SIG-M5 treated with dmso at 0.1 percent for 504 hours (cell line): ENCODE results near the gene CATSPERD.
"Not testable (repeated sequence)": the region's sequence is repeated elsewhere in the genome, so short reads cannot be mapped to it uniquely, and the experiment has no call there.

Experiments used
- DNase-seq: peaks from one replicate; lab custom pipeline; 2025; ENCODE audit not compliant: unreplicated experiment; lab: John Stamatoyannopoulos, UW

Gene CATSPERD

DNA sequence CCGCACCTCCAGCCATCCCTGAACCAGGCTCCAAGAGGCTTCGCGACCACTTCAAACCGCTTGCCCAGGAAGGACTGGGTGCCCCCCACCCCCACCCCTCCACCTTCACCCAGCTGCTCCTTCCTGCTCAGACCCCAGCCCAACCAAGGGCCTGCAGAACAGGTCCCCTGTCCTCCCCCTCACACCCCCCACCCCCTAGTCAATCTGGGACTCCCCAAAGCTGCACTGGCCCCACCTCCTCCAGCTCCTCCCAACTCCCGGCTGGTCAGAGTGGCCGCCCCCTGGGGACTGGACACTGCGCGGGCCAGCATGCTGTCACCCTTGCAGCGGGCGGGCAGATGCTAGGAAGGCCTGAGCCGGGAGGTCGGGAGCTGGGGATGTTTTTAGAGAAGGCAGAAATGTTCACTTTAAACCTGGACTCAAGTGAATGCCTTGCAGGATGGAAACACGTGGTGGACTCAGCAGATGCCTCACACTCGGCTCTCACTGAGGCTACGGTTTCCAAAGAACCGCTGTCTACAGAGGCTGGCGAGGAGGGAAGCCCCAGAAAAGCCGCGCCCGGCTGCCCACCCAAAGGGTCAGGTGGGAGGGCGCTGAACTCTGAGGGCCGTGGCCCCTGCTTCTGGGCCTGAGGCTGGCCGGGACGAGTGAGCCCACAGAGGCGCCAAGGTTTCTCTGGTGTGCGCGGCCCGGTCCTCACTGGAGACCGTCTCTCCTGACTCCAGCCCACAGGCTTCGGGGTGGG, 22.4 kb upstream of the CATSPERD start:
- no peak for DNase-seq

DNA sequence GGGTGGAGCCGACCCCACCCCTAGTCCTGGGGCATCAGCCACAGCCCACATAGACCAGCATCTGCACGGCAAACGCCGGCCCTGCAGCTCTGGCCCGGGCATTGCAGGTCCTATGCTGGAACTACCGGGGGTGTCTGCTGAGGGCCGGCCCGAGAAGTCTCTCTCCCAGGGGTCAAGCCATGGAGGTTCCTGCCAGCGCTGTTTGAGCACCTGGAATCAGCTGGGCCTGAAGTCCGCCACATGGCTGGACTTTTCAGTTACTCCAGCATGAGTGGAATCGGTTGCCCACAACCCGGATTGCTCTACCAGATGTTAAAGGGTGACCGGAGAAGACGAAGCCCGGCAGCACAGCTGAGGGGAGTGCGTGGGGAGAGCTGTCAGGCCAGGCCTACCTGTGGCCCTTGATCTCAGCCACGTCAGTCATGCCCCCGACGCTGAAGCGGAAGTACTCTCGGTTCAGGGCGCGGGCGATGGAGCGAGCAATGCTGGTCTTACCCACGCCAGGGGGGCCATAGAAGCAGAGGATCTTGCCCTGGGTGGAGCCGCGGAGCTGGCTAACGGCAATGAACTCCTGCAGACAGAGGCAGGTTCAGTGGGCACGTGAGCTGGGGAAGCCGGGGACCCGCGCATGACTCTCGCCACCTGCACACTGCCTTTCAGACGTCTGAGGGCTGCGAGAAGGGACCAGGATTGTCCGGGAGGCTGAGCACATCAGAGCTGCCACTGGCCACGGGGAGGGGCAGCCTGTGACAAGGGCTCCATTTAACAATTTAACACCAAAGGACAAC, 21.6 kb upstream of the CATSPERD start:
- DNase-seq, result no peak

DNA sequence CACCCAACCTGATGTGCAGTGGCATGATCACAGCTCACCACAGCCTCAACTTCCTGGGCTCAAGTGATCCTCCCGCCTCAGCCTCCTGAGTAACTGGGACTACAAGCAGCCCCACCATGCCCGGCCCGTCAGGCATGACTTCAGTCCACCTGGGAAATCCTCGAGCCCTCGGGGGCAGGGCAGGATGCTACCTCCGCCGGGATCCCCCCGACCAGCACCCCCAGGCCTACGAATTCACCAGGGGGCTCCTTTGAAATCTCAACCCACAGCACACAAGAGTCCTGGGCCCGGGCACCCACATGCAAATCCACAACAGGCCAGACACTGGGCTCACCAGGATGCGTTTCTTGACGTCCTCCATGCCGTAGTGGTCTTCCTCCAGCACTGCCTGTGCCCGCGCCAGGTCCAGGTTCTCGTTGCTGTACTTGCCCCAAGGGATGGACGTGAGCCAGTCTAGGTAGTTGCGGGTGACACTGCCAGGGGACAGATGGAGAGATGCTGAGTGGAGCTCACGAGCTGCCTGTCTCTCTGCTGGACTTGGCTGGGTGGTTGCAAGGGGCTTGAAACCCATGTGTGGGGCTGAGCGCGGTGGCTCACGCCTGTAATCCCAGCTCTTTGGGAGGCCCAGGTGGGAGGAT, 19.9 kb upstream of the CATSPERD start:
- no peak for DNase-seq

DNA sequence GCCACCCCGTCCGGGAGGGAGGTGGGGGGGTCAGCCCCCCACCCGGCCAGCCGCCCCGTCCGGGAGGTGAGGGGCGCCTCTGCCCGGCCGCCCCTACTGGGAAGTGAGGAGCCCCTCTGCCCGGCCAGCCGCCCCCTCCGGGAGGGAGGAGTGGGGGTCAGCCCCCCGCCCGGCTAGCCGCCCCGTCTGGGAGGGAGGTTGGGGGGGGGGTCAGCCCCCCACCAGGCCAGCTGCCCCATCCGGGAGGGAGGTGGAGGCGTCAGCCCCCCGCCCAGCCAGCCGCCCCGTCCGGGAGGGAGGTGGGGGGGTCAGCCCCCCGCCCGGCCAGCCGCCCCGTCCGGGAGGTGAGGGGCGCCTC, 18.4 kb upstream of the CATSPERD start:
- DNase-seq, result not testable (repeated sequence)

DNA sequence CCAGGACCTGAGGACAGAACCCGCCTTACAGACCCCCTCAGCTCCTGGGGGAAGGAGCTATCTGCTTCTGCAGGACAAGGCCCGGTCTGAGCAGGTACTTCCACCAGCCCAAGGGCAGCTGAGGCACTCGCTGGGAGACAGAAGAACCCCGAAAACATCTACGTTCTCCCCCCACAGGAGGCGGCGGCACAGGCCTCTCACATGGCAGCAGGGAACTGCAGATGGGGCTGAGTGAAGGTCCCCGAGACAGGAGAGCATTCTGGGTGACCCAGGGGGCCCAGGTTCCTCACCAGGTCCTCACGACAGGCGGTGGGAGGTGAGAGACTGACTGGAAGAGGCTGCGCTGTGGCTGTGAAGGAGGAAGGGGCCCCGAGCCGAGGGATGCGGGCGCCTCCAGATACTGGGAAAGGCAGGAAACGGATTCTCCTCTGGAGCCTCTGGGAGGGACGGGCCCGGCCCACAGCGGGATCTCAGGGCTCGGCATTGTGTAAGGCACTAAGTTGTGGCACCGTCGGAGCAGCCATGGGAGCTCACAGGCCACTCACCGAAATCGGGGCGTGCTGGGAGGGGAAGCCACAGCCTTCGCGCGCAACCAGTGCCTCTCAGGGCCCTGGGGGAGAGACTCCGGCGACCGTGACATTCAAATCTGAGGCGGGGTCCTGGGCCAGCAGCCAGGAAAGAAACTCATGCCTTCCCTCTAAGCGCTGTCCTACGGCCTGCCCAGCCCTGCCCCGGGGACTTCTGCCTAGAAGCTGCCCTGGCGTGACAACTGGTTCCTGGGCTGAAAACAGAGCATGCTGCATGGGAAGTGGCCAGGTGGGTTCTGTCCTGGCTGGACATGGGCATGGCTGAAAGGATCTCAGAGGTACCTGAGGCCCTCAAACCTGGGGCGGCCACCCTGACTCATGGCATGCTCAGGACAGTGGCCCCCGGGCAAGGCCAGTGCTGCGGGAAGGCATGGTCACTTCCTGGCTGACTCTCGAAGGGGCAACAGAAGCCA, 16.3 kb upstream of the CATSPERD start:
- no peak for DNase-seq

DNA sequence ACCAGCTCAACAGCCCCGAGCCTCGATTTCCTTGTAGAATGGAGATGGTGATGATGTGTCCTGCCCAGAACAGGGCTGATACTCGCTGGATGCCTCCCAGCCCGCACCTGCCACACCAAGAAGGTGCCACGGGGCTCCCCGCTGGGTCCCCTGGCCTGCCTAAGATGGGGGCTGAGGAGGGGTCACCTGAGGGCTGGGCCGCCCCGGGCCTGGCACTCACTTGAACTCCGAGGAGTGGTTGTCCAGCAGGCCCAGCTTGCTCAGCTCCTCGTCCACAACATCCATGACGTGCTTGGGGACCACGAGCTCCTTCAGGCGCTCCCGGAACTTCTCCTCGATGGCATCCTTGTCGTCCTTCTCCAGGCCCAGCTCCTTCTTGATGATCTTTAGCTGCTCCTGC, 14.9 kb upstream of the CATSPERD start:
- DNase-seq, result no peak

DNA sequence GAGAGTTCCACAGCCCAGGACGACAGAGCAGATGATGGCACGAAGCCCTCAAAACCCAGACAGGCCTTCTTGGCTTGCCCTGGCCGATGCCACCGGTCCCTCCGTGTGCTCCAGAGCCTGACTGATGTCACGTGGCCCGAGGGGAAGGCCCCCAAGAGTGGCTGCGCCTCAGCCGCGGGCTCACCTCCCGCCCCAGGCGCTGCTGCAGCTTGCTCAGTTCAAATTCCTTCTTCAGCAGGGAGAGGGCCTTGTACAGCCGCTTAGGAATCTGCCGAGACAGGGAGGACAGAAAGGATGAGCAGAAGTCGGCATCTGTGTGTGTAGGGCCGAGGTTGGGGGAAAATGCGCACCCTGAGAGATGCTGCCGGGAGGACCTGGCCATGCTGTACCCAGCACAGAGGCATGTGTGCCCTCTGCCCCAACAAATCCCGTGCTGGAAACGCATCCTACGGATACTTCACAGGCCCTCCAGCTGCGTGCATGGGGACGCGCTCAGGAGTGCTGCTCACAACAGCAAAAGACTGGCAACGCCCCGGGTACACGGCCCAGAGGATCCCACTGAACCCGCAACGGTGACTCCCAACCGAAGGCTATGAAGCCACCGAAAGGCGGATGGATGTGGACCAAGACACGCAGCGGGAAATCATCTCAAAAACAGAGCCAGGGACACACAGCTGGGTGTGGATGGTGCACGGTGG, 13.4 kb upstream of the CATSPERD start:
- no peak for DNase-seq

DNA sequence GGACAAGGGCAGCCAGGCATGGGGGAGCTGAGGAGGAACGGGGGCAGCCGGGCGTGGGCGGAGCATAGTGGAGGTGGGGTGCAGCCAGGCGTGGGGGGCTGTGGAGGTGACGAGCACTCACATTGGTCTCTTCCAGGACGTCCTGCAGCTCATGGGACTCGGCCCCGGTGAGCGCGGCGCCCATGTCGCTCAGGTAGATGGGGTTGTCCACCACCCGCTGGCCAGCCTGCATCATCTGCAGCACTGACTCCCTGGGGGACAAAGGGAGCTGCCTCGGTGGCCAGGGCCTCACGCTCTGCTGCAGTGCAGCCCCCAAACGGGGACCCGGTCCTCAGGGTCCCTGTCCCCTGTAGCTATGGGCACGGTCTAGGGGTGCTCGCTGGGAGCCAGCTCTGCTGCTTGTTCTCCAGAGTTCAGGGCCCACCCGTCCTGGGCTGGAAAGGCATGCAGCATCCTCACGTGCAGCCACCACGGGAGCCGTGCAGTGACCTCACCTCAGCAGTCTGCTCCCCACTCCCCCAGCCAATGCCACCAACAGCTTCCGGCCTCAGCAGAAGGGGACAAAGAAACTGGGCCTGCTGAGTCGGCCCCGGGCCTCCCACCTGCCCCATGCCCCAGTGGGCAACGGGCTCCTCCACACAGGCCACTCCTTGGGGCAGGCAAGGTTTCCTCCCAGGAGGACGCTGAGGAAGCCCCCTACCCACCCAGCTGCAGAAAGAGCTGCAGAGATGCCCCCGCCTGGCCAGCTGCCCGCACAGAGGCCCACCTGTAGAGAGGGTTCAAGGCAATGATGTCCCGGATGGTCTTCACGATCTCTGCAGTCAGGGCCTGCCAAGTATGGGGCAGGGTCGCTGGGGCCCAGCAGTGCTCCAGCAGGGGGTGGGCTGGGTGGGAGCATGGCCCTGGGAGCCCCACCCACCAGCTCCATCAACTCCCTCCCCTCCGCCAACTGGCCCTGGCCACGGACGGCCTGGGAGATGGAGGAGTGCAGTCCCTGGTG, 12.6 kb upstream of the CATSPERD start:
- DNase-seq, result no peak

DNA sequence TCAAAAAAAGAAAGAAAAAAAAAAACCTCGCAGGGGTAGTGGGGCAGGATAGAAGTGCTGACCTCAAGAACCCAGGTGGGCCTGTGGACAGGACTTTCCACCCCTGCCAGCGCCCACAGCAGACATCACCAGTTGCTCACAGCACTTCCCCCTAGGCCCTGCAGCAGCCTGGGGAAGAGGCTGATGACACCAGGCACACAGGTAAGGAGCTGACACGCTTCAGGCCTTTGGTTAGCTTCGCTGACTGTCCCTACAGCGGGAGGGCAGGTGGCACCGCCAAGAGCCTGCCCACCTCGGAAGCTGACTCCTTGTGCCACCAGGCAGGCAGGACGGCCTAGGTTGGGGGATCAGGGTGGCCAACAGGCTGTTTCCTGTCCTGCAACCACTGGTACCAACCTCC, 9.4 kb upstream of the CATSPERD start:
- DNase-seq, result no peak

DNA sequence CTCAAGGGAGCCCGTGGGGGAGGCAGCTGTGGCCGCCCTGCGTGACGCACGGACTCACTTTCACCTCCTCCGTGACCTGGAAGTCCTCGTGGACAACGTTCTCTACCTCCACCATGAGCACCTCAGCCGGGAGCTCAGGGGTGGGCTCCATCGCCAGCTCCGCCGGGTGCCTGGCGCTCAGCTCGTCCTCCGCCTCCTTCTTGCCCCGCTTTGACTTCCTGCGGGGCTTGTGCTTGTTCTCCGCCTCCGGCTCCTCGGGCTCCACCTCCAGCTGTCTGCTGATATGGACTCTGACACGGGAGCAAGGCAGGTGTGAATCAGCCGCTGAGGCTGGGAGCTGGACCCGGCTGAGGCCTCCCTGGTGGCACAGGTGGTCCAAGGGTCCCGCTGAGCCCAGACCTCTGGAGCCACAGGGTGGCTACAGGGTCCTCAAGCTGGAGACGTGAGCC, 8.7 kb upstream of the CATSPERD start:
- DNase-seq, result no peak

DNA sequence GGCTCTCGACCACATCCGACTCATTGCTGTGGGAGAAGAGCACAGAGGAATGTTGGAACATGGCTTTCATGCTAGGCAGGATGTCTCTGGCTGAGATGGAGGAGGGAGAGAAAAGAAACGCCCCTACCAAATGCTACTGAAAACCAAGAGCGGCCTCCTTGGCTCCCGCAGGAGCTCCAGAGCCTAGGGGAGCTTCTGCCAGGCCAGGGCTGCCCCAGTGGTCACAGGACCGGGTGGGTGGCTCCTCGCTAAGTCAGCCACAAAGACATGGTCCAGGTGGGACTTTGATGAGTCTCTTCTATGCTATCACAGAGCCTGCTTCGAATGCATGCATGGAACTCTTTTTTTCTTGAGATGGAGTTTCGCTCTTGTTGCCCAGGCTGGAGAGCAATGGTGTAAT, 7.2 kb upstream of the CATSPERD start:
- no peak for DNase-seq

DNA sequence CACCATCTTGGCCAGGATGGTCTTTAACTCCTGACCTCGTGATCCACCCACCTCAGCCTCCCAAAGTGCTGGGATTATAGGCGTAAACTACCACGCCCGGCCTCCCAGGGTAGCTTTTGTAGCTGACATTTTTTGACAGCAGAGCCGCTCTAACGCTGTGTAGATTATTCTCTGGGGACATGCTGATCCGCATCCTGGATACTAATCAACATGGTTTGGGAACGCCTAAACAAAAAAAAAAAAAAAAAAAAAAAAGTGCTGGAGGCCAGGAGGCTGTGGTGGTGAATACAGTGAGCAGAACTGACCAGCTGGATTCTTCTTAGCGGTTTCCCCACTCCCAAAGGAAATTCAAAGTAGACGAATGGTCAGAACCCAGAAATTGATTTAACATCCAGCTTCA, 5.6 kb upstream of the CATSPERD start:
- DNase-seq, result no peak

DNA sequence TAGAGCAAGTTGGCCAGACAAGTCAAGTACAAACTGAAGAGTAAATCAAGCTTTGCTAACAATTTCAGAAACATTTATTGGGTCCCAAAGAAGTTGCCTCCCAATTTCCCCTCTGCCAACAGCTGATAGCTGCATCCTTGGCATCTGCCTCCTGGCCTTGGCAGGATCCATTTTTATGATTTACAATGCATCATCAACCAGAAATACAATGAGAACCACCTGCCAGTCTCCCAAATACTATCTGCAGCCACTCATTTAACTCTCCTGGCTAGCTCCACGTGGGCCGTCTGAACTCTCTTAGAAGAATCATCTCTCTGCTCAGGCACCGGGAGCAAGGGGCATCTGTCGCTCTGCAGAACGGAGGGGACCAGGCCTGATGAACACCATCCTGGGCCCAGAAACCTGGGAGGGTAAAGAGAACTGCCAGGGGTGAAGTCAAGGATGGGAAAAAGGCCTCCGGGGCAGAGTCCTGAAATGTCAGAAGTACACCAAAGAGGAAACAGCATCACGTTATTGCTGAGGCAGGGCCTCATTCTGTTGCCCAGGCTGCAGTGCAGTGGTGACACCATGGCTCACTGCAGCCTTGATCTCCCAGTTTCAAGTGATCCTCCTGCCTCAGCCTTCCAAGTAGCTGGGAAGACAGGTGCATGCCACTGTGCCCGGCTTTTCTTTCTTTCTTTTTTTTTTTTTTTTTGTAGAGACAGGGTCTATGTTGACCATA, 3.1 kb upstream of the CATSPERD start:
- DNase-seq, result no peak

DNA sequence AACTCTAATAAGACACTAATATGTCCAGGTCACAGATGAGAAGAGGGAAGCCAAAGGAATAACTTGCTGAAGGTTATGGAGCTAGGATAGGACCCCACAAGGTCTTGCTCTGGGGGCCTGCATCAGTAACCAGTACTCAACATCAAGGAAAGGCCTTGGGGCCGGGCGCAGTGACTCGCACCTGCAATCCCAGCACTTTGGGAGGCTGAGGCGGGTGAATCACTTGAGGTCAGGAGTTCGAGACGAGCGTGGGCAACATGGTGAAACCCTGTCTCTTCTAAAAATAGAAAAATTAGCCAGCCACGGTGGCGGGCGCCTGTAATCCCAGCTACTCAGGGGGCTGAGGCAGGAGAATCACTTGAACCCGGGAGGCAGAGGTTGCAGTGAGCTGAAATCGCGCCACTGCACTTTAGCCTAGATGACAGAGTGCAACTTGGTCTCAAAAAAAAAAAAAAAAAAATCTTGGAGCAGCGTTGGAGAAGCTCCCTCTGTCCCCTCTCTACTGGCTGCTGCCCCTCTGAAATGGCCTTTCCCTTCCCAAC, 2.3 kb upstream of the CATSPERD start:
- DNase-seq, result no peak

DNA sequence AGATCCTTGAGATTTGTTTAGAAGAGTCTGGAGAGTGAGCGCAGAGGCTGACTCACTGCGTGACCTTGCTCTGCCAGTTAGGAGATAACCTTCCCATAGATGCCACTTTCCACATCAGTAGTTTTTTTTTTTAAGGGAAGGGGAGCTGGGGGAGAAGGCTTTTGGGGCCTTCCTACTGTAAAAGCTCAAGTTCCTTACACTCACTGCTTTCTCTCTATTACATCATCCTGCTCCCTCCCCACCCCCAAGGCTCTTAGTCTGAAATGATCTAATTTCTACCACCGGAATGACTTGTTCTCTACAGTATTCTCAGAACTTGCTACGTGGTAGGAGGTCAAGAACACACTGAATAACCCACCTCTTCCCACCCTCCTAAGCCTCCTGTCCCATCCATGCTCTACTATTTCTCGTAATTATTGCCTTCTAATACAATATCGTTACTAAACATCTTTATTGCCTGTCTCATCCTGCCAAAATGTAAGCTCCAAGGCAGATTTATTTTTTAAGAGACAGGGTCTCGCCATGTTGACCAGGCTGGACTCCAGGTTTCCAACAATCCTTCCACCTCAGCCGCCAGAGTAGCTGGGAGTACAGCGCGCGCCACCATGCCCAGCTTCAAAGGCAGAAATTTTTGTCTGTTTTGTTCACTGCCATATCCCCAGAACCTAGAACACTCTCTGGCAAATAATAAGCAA, 1.7 kb upstream of the CATSPERD start:
- DNase-seq, result peak; percentile 91

DNA sequence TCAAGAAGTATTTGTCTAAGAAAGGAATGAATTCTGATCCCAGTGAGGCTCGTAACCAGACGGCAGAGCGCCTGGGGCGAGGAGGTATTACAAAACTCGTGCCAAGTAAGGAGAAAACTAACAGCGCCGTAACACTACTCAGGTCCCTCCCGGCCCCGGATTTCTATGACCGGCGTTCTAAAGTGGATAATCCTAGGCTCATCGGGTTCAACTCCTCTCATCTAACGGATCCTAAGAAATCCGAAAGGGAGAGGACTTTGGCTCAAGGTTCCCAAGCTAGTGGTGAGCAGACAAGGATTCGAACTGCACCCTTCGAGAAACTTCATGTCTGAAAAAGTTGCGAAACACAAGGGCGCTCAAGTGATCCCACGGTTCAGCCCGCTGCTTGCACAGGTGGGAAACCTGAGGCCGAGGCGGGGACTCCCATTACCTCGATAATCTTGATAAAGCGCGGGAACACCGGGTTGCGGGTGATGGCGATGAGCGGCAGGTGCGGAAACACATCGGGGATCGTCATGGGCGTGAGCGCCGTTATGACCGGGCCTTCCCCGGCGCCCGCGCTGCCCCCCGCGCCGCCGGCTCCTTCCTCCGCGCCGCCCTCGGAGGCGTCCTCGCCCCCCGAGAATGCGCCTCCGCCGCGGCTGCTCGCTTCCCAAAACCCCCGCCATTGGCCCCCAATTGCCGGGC, 1.0 kb upstream of the CATSPERD start:
- DNase-seq, result peak; percentile 31

DNA sequence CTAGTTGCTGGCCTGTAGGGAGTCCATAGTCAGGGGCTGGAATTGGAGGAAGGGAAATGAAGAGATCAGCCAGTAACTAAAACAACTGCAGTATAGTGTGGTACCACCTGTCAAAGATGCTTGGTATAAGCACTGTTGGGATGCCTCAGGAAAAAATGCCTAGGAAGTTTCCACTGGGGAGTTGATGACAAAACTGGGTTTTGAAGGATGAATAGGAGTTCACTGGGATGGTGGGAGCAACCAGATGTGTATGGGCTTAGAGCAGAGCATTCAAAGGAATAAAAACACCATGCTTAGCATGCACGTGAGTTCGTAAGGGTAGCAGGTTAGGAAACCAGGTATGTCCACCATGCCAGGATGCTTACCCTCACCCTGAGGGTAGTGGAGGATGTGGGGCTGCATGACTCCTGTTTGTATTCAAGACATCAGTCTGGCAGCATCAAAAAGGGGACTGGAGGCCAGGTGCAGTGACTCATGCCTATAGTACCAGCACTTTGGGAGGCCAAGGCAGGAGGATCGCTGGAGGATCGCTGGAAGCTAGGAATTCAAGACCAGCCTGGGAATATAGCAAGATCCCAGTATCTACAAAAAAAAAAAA, 7.1 kb downstream of the CATSPERD start:
- no peak for DNase-seq
